NCI-H748 (cell line): ENCODE results near the gene PAM16.
"Not testable (repeated sequence)": the region's sequence is repeated elsewhere in the genome, so short reads cannot be mapped to it uniquely, and the experiment has no call there.

Experiments used
- DNase-seq: peaks from one replicate; lab custom pipeline; 2025; ENCODE audit not compliant: unreplicated experiment; lab: John Stamatoyannopoulos, UW

PAM16 gene

DNA sequence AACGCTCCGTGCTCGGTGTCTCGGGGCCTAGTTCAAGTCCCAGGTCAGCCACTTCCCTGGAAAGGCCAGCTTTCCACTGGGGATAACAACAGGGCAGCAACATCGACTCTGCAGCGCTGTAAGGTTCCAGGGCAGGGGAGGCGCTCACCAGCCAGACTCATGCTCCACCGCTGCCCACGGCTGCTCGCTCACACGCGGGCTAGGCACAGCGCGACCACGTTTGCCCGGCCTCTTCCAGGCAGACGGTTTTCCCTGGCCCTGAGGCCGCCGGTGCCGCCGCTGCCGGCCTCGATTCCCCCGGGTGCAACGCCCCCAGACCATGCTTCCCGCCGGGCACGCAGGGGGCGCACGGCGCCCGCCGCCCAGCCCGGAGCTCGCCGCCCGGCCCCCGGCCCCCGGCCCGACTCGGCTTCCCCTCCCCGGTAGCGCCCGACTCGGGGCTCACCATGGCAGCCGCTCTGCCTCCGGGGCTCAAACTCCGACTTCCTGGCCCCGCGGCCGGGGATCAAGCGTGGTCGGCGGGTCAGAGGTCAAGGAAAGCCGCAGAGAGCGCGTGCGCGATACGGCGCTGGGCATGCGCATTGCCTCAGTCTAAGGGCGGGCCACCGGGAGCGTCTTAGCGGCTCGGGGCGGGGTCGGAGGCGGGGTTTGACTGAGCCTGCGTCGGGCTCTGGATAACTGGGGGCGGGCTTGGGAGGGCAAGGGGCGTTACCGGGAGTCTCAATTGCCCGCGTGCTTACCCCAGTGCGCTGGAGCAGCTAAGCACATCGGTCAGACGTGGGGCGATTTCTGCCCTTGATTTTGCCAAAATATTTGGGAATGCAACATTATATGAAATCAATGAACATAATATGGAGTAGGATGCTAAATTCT lies at the start of gene PAM16:
Gene PAM16, minus strand, starts transcription at position 535 of the 873 bp plus-strand sequence. Its CDS starts 87 bp downstream, at position 448.
- DNase-seq, result peak; percentile 90

DNA sequence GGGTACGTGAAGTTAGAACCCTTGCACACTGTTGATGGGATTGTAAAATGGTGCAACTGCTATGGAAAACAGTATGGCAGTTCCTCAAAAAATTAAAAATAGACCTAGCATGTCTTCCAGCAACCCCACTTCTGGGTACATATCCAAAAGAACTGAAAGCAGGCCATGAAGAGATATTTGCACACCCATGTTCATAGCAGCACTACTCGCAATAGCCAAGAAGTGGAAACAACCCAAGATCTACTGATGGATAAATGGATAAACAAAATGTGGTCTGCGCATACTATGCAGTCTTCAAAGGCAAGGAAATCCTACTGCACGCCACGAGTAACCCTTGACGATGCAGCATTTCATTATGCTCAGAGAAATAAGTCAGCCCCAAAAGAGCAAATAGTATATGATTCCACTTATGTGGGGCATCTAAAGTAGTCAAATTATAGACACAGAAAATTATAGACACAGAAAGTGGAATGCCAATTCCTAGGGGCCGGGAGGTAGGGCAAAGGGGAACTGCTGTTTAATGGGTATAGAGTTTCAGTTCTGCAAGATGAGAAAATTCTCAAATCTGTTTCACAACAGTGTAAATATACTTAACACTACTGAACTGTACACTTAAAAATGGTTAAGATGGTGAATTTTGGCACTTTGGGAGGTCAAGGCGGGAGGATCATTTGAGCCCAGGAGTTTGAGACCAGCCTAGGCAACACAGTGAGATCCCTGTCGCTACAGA lies 48.0 kb upstream of the PAM16 start:
- DNase-seq, result no peak

DNA sequence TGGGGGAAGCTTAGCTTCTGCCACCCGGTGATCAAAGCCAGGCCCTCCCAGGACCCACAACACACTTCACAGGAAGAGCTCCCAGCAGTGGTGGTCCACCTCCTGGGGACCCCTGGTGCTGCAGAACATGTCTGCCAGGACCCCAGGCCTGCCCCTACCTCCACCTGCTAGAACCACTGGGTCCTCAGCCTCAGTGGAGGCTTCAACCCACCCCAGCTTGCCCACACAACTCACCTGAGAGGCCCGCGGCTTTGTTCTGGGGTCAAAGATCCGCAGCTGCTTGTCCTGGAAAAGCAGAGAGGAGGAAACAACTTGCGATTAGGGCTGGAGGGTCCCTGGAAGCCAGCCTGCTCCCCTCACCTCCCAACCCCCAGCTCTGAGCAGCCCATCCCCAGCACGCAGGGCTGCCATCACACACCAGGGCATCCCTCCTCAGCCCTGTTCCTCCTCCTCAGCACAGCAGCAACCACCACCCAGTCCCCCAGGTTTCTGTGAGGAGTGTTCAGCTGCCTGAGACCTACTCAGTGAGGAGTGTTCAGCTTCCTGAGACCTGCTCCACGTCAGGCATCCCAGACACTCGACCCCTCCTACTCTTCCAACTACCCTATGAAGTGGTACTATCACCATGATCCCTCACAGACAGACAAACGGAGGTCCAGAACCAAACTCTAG lies 44.1 kb upstream of the PAM16 start:
- no peak for DNase-seq

GRCh38 chr16:4393850-4394249 lies 42.7 kb upstream of the PAM16 start:
- not testable (repeated sequence) for DNase-seq

DNA sequence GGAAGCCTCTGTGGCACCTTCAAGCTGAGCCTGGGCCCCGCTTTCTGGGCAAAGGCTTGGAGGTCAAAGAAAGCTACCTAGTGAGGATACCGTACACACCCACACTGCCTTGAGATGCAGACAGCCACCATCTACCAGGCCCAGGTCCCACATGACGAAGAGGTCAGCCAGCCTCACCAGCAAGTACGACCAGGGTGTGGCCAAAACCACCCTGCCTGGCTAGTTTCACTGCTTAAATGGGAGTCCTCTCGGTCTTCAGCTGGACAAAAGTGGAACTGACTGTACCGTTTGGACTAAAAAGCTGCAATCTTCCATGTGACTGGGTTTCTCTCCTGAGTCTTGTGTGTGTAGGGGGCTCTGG lies 42.1 kb upstream of the PAM16 start:
- no peak for DNase-seq

GRCh38 chr16:4392382-4393239 lies 41.5 kb upstream of the PAM16 start:
- DNase-seq, result no peak

GRCh38 chr16:4391631-4392381 lies 40.7 kb upstream of the PAM16 start:
- DNase-seq, result no peak

DNA sequence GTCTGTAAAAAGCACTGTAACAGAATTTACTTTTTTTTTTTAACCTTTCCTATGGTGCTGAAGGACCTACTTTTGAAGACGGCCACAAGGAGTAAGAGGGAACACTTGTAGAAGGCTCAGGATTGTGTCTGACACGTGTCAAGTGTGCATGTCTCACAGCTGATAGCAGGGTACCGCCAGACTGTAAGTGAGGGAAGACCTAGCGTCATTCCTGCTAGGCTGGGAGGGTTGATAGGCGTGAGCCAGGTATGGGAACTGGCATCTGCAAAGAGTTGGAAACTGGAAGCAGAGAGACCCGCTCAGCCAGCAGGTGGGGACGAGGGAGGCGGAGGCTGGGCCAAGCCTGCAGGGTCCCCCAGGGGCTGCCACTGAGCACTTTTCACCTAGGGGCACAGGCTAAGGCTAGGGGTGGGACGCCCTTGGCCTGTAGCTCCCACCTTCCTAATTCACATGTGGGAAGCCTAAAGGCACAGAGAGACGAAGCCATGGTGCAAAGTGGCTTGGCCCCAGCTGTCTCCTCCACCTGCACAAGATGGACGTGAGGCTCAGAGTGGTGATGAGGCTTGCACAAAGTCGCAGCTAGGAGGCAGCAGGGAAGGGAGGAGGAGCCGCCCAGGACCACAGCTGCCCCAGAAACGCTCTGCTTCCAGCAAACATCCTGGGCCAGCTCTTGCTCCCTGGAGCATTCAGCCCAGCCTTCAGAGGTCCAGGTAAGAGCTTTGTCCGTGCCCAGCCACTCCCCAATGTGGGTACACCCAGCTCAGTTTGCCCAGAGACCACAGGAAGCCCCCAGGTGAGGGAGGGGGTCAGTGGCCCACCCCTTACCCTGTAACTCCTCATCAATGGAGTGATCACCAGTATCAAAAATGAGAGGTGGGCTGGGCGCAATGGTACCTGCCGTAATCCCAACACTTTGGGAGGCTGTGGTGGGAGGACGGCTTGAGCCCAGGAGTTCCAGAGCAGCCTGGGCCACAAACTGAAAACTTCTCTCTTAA lies 39.4 kb upstream of the PAM16 start:
- DNase-seq, result no peak

DNA sequence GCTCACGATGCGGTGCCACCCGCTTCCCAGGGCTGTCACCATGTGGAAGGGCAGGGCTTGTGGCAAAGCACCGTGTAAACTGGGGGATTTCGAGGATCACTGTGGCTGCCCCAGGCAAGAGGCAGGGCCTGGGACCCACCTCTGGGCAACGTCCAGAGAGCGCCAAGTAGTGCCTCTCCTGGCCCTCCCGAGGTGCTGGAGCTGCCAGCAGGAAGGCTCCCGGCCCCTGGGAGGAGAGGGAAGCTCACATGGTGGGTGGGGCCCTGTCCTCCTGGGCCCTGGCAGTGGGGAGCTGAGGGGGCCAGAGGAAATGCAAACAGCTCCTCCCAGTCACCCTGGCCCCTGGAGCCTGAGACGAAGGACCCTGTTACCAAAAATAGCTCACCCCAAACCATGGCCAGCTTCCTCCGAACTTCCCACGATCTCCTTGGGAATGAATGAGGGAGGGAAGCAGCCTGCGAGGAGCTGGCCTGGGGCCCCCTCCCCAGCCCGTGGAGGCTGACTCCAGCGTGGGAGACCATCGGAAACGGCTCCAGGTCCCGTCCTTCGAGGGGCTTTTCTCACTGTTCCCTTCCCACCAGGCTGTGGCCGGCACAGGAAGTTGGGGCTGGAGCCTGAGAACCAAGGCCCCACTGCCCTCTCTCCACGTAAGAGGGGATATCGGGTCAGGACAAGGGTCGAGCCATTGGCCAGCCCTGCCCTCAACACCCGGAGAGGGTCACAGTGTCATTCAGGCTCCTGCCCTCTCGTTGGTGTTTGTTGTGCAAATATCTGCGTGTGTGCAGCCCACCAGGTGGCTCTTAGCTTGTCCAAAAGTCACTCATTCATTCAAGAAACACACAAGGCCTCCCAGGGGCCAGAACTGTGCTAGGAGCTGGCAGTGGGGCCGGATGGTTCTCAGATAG lies 38.2 kb upstream of the PAM16 start:
- DNase-seq, result no peak

- no peak for DNase-seq
These were observed 37.3 kb upstream of the PAM16 start for GRCh38 chr16:4388271-4389021.

- DNase-seq, result no peak
These were observed 36.7 kb upstream of the PAM16 start for GRCh38 chr16:4387781-4388180.

- no peak for DNase-seq
These were observed 35.9 kb upstream of the PAM16 start for GRCh38 chr16:4386951-4387565.

GRCh38 chr16:4386451-4386805 lies 35.3 kb upstream of the PAM16 start:
- DNase-seq, result no peak

DNA sequence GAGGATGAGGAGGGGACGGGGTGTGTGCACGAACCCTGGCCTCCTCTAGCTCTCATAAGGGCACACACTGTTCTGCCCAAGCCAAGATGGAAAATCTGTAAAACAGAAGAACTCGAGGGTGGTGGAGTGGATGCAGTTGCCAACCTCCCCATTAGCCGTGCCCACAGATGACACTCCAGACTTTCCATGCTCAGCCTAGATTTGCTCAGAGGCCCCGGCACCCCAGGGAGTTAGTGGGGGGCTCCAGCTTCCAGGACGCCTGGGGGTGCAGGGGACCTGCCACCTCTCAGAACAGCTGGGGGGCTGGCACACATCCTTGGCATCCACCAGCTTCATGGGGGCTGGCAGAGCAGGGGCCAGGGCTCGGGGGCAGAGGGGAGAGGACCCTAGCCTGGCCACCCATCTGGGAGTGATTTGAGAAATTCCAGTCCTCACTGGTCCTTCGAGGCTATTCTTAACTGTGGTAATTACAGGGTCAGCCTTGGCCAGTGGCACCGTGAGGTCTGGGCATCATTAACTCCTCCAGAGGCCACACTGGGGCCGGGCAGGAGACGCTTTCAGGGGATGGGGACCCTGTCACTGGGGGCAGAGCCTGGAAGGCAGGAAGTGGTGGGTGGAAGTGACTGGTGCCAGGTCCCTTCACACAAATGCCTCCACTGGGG lies 34.8 kb upstream of the PAM16 start:
- DNase-seq, result no peak

- DNase-seq, result no peak
These were observed 34.1 kb upstream of the PAM16 start for GRCh38 chr16:4385066-4385788.

DNA sequence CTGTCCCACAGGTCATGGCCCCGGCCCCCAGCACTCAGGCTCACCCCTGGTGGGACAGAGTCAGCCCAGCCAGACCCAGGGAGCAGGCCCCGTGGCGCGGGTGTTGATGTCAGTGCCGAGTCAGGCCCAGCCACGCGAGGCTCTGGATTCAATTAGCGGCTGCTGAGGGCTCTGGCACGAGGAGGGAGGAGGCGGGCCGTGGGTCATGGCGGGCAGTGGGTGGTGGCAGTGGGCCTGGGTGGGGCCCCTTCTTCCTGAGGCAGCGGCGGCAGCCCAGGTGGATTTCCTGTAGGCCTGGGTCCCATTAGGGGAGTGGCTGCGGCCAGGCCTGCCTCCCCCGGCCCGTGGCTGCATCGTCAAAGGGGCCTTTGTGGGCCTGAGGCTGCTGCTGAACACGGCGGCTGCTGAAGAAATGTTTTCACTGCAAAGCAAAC lies 33.4 kb upstream of the PAM16 start:
- no peak for DNase-seq
